Measurements from ENCODE around the gene RNF213.
"Not testable (repeated sequence)": the region's sequence is repeated elsewhere in the genome, so short reads cannot be mapped to it uniquely, and the experiment has no call there.

Gene RNF213

GRCh38 chr17:80252871-80253270 is 7.8 kb upstream of the RNF213 start:
- peak; percentile 77 for DNase-seq (ENCODE audit: low read depth)

DNA sequence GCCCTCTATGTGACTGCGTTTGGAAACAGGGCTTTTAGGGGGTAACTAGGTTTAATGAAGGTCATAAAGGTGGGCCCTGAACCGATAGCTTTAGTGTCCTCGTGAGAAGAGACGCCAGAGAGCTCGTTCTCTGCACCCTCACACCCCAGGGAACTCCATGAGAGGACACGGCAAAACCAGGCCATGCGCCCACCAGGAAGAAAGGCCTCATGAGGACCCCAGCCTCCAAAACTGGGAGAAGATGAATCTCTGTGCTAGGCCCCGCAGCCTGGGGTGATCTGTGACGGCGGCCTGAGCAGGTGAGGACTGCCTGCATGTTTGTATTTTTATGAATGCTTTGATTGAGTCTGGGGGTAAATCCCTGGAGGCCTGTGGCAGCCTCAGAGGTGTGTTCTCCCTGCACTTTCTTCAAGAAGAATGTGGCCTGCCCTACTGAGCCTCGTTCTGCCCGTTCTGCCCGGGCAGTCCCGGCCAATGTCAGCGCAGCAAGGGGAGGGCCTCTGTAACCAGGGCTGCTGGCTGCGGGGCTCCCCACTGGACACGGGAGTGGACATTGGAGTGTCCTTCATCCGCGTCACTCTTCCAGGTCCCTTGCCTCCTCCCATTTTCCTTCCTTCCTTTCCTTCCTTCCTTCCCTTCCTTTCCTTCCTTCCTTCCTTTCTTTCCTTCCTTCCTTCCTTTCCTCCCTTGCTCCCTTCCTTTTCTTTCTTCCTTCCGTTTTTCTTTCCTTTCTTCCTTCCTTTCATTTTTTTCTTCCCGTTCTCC is 6.8 kb upstream of the RNF213 start:
- DNase-seq (ENCODE audit: low read depth): no peak

DNA sequence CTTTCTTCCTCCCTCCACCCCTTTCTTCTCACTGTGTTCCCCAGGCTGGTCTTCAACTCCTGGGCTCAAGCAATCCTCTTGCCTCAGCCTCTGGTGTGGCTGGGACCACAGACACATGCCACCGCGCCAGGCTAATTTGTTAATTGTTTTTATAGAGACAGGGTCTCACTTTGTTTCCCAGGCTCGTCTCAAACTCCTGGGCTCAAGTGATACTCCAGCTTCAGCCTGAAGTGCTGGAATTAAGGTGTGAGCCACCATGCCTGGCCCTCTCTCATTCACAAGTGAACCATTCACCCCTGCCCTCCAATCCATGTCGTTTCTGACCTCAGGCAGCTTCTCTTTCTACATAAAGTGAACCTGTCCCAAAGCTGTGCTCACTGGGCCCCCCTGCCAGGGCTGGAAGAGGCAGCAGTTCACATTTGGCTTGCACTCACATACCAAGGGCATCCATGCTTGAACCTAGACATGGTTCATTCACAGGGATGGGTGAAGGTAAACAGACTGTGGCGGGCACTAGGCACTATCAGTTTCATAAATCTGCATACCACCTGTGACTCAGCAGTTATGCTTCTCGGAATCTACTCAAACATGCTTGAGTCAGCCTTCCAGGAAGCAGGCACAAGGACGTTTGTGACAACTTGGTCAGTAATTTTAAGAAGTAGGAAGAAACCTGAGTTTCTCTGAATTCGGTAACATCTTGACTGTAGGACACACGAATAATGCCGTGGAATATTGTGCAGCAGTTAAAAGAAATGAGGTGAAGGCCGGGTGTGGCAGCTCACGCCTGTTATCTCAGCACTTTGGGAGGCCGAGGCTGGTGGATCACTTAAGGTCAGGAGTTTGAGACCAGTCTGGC is 6.0 kb upstream of the RNF213 start:
- peak; percentile 32 for DNase-seq (ENCODE audit: low read depth)

DNA sequence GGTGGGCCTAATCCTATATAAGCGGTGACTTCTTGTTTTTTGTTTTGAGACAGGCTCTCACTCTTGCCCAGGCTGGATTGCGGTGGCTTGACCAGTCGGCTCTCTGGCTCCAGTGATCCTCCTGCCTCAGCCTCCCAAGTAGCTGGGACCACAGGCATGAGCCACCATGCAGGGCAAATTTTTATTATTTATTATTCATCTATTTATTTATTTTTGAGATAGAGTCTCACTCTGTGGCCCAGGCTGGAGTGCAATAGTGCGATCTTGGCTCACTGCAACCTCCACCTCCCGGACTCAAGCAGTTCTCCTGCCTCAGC is 4.7 kb upstream of the RNF213 start:
- DNase-seq (ENCODE audit: low read depth): no peak

DNA sequence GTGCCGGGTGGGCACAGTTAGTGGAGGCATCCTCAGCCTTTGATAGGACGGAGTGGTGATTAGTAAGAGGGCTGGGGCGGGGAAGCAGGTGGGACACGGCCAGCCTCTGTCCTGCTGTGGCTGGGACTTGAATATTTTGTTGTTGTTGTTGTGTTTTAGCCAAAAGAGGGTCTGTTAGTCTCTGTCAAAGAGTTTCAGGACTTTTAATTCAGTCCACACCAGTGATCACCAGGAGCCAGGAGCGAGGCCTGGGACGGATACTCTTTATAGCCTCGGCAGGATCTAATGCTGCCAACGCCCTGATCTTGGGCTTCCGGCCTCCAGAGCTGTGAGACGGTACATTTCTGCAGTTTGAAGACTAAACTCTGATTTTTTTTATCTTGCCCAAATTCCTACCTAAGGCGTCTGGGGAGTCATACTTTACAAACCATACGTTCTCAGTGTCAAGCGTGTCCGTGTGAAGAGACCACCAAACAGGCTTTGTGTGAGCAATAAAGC is 2.9 kb upstream of the RNF213 start:
- DNase-seq (ENCODE audit: low read depth): no peak

- DNase-seq (ENCODE audit: low read depth): not testable (repeated sequence)
These were observed 2.4 kb upstream of the RNF213 start for GRCh38 chr17:80258296-80258695.

GRCh38 chr17:80259457-80260068 is 1.1 kb upstream of the RNF213 start:
- no peak for DNase-seq (ENCODE audit: low read depth)

DNA sequence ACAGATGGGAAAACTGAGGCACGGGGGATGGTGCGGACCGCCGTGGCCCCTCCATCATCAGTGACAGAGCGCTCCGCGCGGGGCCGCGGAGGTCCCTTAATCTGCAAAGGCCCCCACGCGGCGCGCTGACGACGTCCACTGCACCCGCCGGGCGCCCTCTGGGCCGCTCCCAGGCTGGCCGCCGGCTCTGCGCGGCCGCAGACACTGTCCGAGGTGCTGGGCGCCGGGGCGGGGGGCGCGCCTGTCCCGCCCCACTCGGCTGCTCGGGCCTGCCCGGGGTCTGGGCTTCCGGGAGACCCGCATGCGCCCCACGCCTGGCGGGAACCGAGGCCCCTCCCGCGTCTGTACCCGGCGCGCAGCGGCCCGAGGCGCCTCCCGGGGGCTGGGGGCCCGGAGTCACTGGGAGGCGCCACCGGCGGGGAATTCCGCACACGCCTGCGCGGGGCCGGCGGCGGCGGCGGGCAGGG is 550 bp upstream of the RNF213 start:
- peak; percentile 72 for DNase-seq (ENCODE audit: low read depth)

DNA sequence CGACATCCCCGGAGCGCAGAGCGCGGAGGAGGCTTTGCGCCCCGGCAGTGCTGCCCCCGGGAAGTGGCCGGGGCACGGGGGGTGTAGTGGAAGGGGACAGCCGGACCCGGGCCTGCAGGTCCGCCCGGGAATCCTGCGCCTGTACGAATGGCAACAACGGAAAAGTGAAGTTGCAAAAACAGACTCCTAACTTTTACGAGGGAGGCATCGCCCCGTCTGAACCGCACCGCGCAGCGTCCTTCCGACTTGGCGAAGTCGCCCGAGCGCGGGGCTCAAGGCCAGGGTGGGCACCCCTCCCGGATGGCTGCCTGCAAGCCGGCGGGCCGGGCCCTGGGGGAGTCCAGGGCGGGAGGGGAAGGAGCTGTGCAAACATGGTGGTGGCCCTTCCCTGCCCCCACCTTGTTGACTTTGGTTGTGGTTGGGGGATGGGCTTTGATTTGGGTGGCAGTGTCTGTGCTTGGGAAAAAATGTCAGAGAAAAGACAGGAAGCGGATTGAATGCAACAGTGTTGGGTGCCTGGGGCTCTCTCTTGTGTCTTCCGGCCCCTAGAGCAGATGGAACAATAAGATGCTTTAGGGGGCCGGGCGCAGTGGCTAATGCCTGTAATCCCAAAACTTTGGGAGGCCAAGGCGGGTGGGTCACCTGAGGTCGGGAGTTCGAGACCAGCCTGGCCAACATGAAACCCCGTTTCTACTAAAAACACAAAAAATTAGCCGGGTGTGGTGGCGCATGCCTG is 675 bp downstream of the RNF213 start:
- peak; percentile 38 for DNase-seq (ENCODE audit: low read depth)

DNA sequence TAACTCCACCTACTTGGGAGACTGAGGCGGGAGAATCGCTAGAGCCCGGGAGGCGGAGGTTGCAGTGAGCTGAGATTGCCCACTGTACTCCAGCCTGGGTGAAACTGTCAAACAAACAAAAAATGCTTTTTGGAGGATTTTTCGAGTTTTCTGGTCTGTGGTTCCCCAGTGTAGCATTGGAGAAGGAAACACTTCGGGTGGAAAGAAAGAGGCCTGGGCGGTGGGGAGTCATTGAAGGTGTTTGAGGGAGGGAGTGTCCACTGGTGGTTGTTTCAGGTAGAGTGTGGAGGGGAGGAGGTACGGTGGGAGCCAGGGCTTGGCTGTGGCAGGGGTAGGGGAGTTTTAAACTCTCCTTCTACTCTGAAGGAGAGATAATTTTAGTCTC is 1.2 kb downstream of the RNF213 start:
- DNase-seq (ENCODE audit: low read depth): no peak

DNA sequence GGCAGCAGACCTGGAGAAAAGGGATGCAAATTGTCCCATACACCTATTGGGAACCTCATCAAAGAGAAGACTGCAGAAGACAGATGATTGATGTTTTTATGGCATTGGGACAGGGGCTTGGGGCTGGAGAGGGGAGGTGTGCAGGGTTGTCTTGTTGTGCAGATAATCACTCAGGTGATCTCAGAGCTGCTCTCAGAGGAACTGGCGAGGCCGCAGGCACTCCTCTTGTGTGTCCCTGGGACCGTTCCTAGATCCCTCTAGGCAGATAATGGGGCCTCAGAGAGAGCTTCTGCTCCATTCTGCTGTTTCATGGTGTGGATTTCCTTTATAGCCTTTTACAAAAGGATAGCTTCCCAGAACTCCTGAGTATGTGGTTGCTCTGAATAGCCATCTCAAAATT is 1.6 kb downstream of the RNF213 start:
- DNase-seq (ENCODE audit: low read depth): no peak

DNA sequence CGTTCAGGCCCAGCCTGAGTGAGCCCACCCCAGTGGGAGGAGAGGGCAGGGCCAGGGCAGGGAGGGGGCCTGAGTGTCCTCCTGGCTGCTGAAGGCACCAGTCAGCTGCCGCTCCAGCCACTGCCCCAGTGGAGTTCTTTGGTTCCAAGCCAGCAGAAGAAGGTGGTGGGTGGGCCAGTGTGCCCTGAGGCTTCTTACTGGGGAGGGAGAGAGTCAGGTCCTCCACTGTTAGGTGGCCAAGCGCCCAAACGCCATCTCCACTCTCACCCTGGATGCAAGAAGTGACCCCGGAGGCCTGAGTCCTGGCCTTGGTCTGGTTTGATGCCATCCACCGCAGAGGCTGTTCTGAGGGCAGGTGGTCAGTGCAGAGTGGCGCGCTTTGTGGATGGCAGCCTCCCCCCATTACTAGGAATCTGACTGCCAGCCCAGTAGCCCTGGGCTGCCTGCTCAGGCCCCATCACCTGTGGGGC is 2.2 kb downstream of the RNF213 start:
- no peak for DNase-seq (ENCODE audit: low read depth)

DNA sequence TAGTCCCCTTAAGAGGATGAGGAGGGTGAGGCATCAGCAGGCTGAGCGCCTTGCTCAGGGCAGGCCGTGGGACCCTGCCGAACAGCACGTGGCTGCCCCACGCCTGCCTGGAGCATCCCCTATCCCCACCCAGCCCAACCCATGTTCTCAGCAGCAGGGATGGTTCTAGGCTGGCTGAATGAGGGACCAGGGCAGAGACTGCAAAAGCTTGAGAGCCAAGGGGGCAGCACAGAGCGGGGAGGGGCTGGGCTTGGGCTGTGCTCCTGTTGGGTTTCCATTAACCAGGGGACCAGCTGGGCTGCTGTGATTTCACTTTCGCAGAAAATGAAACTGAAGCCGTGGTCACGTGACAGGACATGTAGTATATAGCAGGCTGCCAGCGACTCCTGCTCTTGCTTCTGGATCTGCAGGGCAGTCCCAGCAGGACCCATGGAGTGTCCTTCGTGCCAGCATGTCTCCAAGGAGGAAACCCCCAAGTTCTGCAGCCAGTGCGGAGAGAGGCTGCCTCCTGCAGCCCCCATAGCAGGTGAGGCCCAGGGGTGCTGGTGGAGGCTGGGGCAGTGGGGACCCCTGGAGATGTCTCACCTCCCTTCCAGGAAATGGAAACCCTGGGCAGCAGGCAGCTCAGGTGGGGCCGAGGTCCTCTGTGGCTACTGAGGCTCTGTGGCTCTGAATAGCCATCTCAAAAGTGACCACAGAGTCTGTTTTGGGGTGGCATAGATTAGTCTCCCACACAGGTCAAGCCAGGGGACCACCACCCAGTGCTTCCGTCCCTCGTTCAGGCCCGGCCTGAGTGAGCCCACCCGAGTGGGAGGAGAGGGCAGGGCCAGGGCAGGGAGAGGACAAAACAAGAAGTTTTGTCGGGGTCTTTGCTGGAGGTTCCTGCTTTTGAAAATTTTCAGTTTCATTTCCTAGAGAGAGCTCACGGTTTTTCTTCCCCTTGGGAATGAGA is 2.9 kb downstream of the RNF213 start:
- peak; percentile 74 for DNase-seq (ENCODE audit: low read depth)

DNA sequence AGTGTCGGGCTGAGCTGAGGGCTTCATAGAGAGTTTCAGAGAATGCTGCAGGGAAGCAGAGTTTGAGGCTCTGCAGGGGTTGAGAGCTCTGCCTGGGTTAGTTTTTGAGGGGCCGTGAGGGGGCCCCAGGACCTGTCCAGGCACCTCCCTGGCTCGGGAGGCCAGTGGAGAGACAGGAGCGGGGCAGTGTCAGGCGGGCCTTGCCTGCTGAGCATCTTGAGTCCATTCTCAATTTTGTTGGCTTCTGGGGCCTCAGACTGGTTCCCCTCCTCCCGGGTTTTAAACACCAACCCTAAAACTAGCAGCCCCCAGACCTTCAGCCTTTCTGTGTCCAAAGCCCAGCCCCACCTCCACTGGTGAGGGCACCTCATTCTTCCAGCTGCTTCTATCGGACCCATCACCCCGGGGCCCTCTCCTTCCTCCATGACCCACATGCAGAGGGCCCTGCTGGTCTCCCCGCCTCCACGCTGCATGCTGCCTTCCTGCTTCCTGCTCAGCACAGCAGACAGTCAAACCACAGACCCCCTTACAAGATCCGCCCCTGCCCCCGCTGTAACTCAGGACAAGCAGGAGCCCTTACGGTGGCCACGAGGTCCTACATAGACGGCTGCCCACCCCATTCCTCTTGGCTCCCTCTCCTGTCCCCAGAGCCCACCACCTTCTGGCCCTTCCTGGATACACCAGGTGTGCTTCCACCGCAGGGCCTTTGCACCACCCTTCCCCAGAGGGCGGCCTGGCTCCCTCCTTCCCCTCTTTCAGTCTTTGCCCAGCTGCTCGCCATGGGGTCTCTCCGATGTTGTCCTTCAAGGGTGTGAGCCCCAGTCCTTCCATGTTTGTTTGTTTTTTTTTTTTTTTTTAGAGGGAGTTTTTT is 3.8 kb downstream of the RNF213 start:
- peak; percentile 51 for DNase-seq (ENCODE audit: low read depth)

GRCh38 chr17:80265205-80266068 is 4.8 kb downstream of the RNF213 start:
- peak; percentile 53 for DNase-seq (ENCODE audit: low read depth)

DNA sequence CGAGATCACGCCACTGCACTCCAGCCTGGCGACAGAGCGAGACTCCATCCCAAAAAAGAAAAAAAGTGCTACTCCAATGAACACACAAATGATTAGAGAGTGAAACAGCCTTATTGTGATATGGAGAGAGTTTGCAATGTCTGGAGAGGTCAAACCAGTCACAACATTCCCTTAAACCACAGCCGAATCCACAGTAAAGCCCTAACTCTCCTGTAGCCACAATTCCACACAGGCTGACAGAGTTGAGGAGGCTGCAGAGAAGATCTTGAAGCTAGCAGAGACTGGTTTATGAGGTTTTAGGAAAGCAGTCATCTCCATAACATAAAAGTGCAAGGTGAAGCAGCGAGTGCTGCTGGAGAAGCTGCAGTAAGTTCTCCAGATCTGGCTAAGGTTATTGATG is 6.7 kb downstream of the RNF213 start:
- DNase-seq (ENCODE audit: low read depth): no peak

GRCh38 chr17:80268427-80268826 is 7.8 kb downstream of the RNF213 start:
- DNase-seq (ENCODE audit: low read depth): no peak

DNA sequence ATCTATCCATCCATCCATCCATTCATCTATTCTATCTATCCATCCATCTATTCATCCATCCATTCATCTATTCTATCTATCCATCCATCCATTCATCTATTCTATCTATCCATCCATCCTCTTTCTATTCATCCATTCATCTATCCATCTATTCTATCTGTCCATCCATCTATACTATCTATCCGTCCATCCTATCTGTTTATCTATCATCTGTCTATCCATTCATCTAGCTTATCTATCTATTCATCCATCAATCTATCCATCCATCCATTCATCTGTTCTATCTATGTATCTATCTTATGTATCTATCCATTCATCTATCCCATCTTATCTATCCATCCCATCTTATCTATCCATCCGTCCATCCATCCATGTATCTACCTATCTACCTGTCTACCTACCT is 8.8 kb downstream of the RNF213 start:
- no peak for DNase-seq (ENCODE audit: low read depth)

DNA sequence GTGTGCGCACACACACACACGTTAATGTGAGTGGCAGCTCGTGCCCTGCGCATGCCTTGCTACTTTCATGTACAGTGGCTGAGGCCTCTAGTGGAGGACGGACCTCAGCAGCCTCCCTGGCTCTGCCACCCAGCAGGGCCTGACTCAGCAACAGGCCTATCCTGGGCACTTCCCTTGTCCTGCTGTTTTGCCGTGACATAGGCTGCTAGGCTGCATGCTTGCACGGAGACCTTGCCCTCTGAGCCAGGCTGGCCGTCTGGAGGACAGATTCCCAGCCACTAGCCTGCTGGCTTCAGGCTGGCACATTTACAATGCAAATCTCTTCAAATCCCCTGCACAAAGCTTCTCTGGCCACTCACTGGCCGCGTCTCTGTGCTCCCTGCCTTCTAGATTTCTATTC is 9.5 kb downstream of the RNF213 start:
- no peak for DNase-seq (ENCODE audit: low read depth)
